ENCODE data around the gene CNN1. TPM values are rescaled to one million over a fixed set of nuclear protein-coding genes. Genes with fewer than 3 reads are reported as not detected.

CNN1 gene
- total RNA-seq, 1 experiment from 2014 or later: 15.7 TPM

GRCh38 chr19:11528551-11529341 lies 9.9 kb upstream of the CNN1 start, which contains the start of gene ECSIT:
ECSIT (minus strand) TSS chr19:11529134; CDS start chr19:11519170, 9,964 bp downstream.
- peak; percentile 99 for DNase-seq
- Mint-ChIP-seq H3K4me3 (peak within 1 kb of the TSS; percentile 83 to 91), H3K27ac (peak within 1 kb of the TSS; percentile 33 to 88 (median 81); a peak in 6 of 7 replicates), H3K36me3 (ENCODE audit: insufficient read depth in 1 of 3, low read depth in 3 of 3) (peaks cover 0 to 4% (median 0%) of the 10 kb centered on the region in 3 experiments; a peak in 1 of 7 replicates), H3K27me3 (ENCODE audit: low read depth) (peaks cover 8% of the 10 kb centered on the region), H3K4me1 (peaks cover 7 to 13% of the 10 kb centered on the region in 2 experiments), H3K9me3 (no peaks in the 10 kb centered on the region)
- Histone ChIP-seq H3K18ac (ENCODE audit: insufficient read length, low read depth, low read length) (peak within 1 kb of the TSS; percentile 99), H3K4me1 (ENCODE audit: insufficient read depth, low read length) (no peaks in the 10 kb centered on the region; the same call in 1 of the 2 replicates), H3K4ac (ENCODE audit: low read depth, low read length) (no peak within 1 kb of the TSS), H3K9ac (ENCODE audit: extremely low read depth, insufficient read length, low read length) (peak within 1 kb of the TSS; percentile 83), H4K5ac (ENCODE audit: insufficient read length, low read depth, low read length) (no peak within 1 kb of the TSS), H4K20me1 (ENCODE audit: control insufficient read depth, insufficient read depth, insufficient read length) (no peaks in the 10 kb centered on the region), H3K27ac (ENCODE audit: insufficient read length, low read depth, low read length) (peak within 1 kb of the TSS; percentile 30), H3T11ph (ENCODE audit: low read length) (no peak within 1 kb of the TSS), H3K4me2 (ENCODE audit: insufficient read depth, insufficient read length, low read length) (peak within 1 kb of the TSS; percentile 86), H3K79me2 (ENCODE audit: insufficient read depth, low read length) (no peaks in the 10 kb centered on the region), H2BK120ac (ENCODE audit: low read depth, low read length, poor library complexity, severe bottlenecking) (no peak within 1 kb of the TSS), H2BK5ac (ENCODE audit: insufficient read length, low read length) (no peak within 1 kb of the TSS), H3K23ac (ENCODE audit: insufficient read length, low read depth, low read length) (no peak within 1 kb of the TSS), H3K79me1 (ENCODE audit: insufficient read depth, low read depth, low read length, poor library complexity, severe bottlenecking) (no peaks in the 10 kb centered on the region), H2BK20ac (ENCODE audit: low read depth, low read length, poor library complexity, severe bottlenecking) (no peak within 1 kb of the TSS), H3K9me3 (ENCODE audit: control insufficient read depth, low read depth, low read length) (no peaks in the 10 kb centered on the region), H2BK15ac (ENCODE audit: low read depth, low read length) (peak within 1 kb of the TSS; percentile 100; the same call in 1 of the 2 replicates), H4K91ac (ENCODE audit: insufficient read length, low read depth, low read length) (no peak within 1 kb of the TSS), H3K27me3 (ENCODE audit: insufficient read depth, low read length) (no peaks in the 10 kb centered on the region), H2BK12ac (ENCODE audit: insufficient read length, low read depth, low read length) (no peak within 1 kb of the TSS), H3K23me2 (ENCODE audit: insufficient read length, low read depth, low read length, poor library complexity, severe bottlenecking) (peaks cover 7% of the 10 kb centered on the region), H2AFZ (ENCODE audit: low read length) (peak within 1 kb of the TSS; percentile 95), H3K14ac (ENCODE audit: insufficient read depth, low read length) (peak within 1 kb of the TSS; percentile 97), H2AK5ac (ENCODE audit: insufficient read length, low read length) (no peak within 1 kb of the TSS), H4K8ac (replicated peaks; ENCODE audit: insufficient read length, low read depth, low read length) (no peak within 1 kb of the TSS), H3K56ac (ENCODE audit: insufficient read length, low read depth, low read length) (no peak within 1 kb of the TSS)
- no CpG with 5 or more reads among the region's 47 CpGs for WGBS (ENCODE audit: extremely low coverage, insufficient read length, low lambda C conversion rate)
- TF ChIP-seq CTCF (conservative IDR thresholded peaks at IDR 0.05): no peak
